HCT116 (cell line): Measurements from ENCODE around the gene KCNJ14.

Experiments
- CBX3 ChIP-seq: IDR thresholded peaks from 2 replicates; pipeline ENCODE4 v1.6.1; 2012; ENCODE audit warnings: low read depth
- CTCF ChIP-seq, 3 experiments: fragments of 200-600 bp in 1 of 3; sonication (generic) in 1 of 3; IDR thresholded peaks in 2 of 3; conservative IDR thresholded peaks in 1 of 3; 2 replicates each; pipeline ENCODE4 v1.5.1; 2012 to 2017; ENCODE audit warnings: low read depth in 2 of 3, low read length in 2 of 3, antibody characterized with exemption in 1 of 3, borderline replicate concordance in 1 of 3, control low read depth in 1 of 3, mild to moderate bottlenecking in 1 of 3, mixed read lengths in 1 of 3, mixed run types in 1 of 3, moderate library complexity in 1 of 3; ENCODE audit not compliant: insufficient read depth in 1 of 3
- EZH2phosphoT487 ChIP-seq: fragments of 200-600 bp; IDR thresholded peaks from 2 replicates; pipeline ENCODE4 v1.6.1; 2018; ENCODE audit warnings: antibody characterized with exemption, borderline replicate concordance
- POLR2A ChIP-seq: IDR thresholded peaks from 2 replicates; pipeline ENCODE4 v1.7.0; 2011; ENCODE audit warnings: borderline replicate concordance; ENCODE audit not compliant: insufficient read depth, insufficient read length; ENCODE audit errors: extremely low read depth
- POLR2AphosphoS5 ChIP-seq: IDR thresholded peaks from 2 replicates; pipeline ENCODE4 v1.6.1; 2011; ENCODE audit warnings: mild to moderate bottlenecking, low read depth, low read length, moderate library complexity
- RAD21 ChIP-seq: IDR thresholded peaks from 2 replicates; pipeline ENCODE4 v1.6.1; 2012; ENCODE audit warnings: low read depth, mild to moderate bottlenecking
- SP1 ChIP-seq: IDR thresholded peaks from 2 replicates; pipeline ENCODE4 v1.6.1; 2012; ENCODE audit warnings: low read depth
- ZNF274 ChIP-seq: fragments of 200-500 bp; sonication (Bioruptor generic); IDR thresholded peaks from 2 replicates; pipeline ENCODE4 v1.6.1; 2014; ENCODE audit warnings: mild to moderate bottlenecking, low read depth, low read length, inconsistent platforms
- TF ChIP-seq, protein P1 (sequence below): IDR thresholded peaks from 2 replicates; pipeline ENCODE4 v1.6.1; 2012; ENCODE audit warnings: low read depth

GRCh38 chr19:48436586-48436985 lies 18.8 kb upstream of the KCNJ14 start:
- TF ChIP-seq CTCF (IDR thresholded peaks at IDR 0.05 in 2 of 3, conservative IDR thresholded peaks at IDR 0.05 in 1 of 3; ENCODE audit: borderline replicate concordance in 1 of 3, insufficient read depth in 1 of 3, low read depth in 2 of 3, low read length in 2 of 3) (no peak), EZH2phosphoT487 (no peak), ZNF274 (no peak), CBX3 (no peak), POLR2AphosphoS5 (no peak), POLR2A (no peak), SP1 (no peak), RAD21 (no peak)
- TF ChIP-seq, protein P1, sequence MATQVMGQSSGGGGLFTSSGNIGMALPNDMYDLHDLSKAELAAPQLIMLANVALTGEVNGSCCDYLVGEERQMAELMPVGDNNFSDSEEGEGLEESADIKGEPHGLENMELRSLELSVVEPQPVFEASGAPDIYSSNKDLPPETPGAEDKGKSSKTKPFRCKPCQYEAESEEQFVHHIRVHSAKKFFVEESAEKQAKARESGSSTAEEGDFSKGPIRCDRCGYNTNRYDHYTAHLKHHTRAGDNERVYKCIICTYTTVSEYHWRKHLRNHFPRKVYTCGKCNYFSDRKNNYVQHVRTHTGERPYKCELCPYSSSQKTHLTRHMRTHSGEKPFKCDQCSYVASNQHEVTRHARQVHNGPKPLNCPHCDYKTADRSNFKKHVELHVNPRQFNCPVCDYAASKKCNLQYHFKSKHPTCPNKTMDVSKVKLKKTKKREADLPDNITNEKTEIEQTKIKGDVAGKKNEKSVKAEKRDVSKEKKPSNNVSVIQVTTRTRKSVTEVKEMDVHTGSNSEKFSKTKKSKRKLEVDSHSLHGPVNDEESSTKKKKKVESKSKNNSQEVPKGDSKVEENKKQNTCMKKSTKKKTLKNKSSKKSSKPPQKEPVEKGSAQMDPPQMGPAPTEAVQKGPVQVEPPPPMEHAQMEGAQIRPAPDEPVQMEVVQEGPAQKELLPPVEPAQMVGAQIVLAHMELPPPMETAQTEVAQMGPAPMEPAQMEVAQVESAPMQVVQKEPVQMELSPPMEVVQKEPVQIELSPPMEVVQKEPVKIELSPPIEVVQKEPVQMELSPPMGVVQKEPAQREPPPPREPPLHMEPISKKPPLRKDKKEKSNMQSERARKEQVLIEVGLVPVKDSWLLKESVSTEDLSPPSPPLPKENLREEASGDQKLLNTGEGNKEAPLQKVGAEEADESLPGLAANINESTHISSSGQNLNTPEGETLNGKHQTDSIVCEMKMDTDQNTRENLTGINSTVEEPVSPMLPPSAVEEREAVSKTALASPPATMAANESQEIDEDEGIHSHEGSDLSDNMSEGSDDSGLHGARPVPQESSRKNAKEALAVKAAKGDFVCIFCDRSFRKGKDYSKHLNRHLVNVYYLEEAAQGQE, result no peak
